Measurements from ENCODE around the gene DEFB113. TPM values are rescaled to one million over a fixed set of nuclear protein-coding genes. Genes with fewer than 3 reads are reported as not detected.

Gene DEFB113
- total RNA-seq, 1 experiment from 2014 or later, result not detected

- no peak for TF ChIP-seq MAX (IDR thresholded peaks at IDR 0.05)
- no peak for TF ChIP-seq JUND (IDR thresholded peaks at IDR 0.05)
- ChIA-PET POLR2A (no interaction called here), CTCF (no interaction called here), RAD21 (ENCODE audit: low non-redundant PET in 1 of 2, low total read pairs in 2 of 2, uncharacterized antibody in 2 of 2, unreplicated experiment in 2 of 2) (no interaction called here)
- no peaks in the 10 kb centered on the region for H3K36me3 ChIP-seq (ENCODE audit: control insufficient read depth in 1 of 2, insufficient read depth in 2 of 2, low read length in 2 of 2)
- DNase-seq (ENCODE audit: low read depth, low spot score) (no peak), ATAC-seq (no peak)
- H3K4me2 ChIP-seq (ENCODE audit: low read length), result no peak overlapping the region
- H3K4me3 ChIP-seq (replicated peaks in 1 of 2; ENCODE audit: low read depth in 1 of 2, low read length in 2 of 2), result no peak overlapping the region
- H3K79me2 ChIP-seq (ENCODE audit: insufficient read depth, low read length), result no peaks in the 10 kb centered on the region
- no peaks in the 10 kb centered on the region for H3K9me3 ChIP-seq (ENCODE audit: control insufficient read depth in 1 of 2, insufficient read depth in 1 of 2, low read depth in 1 of 2, low read length in 2 of 2)
- no peaks in the 10 kb centered on the region for H3K4me1 ChIP-seq (ENCODE audit: control insufficient read depth in 1 of 2, insufficient read depth in 2 of 2, low read length in 2 of 2)
- H3K27ac ChIP-seq (ENCODE audit: low read depth, low read length), result no peak overlapping the region
- H4K20me1 ChIP-seq (ENCODE audit: insufficient read depth), result no peaks in the 10 kb centered on the region
- BruUV-seq (replicated peaks), result no TSS peak
- H2AFZ ChIP-seq (ENCODE audit: low read depth, low read length, poor library complexity, severe bottlenecking), result no peak overlapping the region
- H3K9me2 ChIP-seq (ENCODE audit: insufficient read depth), result no peaks in the 10 kb centered on the region
- no peaks in the 10 kb centered on the region for H3K27me3 ChIP-seq (ENCODE audit: insufficient read depth, low read length)
- H3K9ac ChIP-seq (ENCODE audit: low read length), result no peak overlapping the region
- intact Hi-C loops (cut with micrococcal nuclease), result no loop called here
These were observed 32.4 kb downstream of the DEFB113 start for GRCh38 chr6:49937017-49937416.

- TF ChIP-seq EZH2phosphoT487 (IDR thresholded peaks at IDR 0.05; ENCODE audit: borderline replicate concordance) (no peak), CTCF (IDR thresholded peaks at IDR 0.05 in 2 of 3, conservative IDR thresholded peaks at IDR 0.05 in 1 of 3; ENCODE audit: borderline replicate concordance in 1 of 3, insufficient read depth in 1 of 3, low read depth in 2 of 3, low read length in 2 of 3) (no peak), TCF7L2 (IDR thresholded peaks at IDR 0.05; ENCODE audit: borderline replicate concordance, extremely low read depth, insufficient read depth, insufficient read length) (no peak), ZFX (IDR thresholded peaks at IDR 0.05) (no peak), CBX3 (IDR thresholded peaks at IDR 0.05; ENCODE audit: low read depth) (no peak), RAD21 (IDR thresholded peaks at IDR 0.05; ENCODE audit: low read depth) (no peak), MAX (IDR thresholded peaks at IDR 0.05) (no peak), EGR1 (IDR thresholded peaks at IDR 0.05; ENCODE audit: low read depth) (no peak)
- Histone ChIP-seq H3K9me3 (ENCODE audit: control insufficient read depth in 1 of 2, insufficient read depth in 1 of 2, low read depth in 1 of 2, low read length in 2 of 2) (no peaks in the 10 kb centered on the region), H3K9me2 (ENCODE audit: insufficient read depth) (no peaks in the 10 kb centered on the region), H3K4me1 (ENCODE audit: control insufficient read depth in 1 of 2, insufficient read depth in 2 of 2, low read length in 2 of 2) (no peaks in the 10 kb centered on the region), H3K79me2 (ENCODE audit: insufficient read depth, low read length) (no peaks in the 10 kb centered on the region), H3K27me3 (ENCODE audit: insufficient read depth, low read length) (no peaks in the 10 kb centered on the region), H4K20me1 (ENCODE audit: insufficient read depth) (no peaks in the 10 kb centered on the region), H3K9ac (ENCODE audit: low read length) (no peak overlapping the region), H3K27ac (ENCODE audit: low read depth, low read length) (no peak overlapping the region), H2AFZ (ENCODE audit: low read depth, low read length, poor library complexity, severe bottlenecking) (no peak overlapping the region), H3K36me3 (ENCODE audit: control insufficient read depth in 1 of 2, insufficient read depth in 2 of 2, low read length in 2 of 2) (no peaks in the 10 kb centered on the region), H3K4me2 (ENCODE audit: low read length) (no peak overlapping the region), H3K4me3 (replicated peaks in 1 of 2; ENCODE audit: low read depth in 1 of 2, low read length in 2 of 2) (no peak overlapping the region)
- POLR2A ChIA-PET, result no interaction called here
- RAD21 ChIA-PET (ENCODE audit: low non-redundant PET in 1 of 2, low total read pairs in 2 of 2, uncharacterized antibody in 2 of 2, unreplicated experiment in 2 of 2), result no interaction called here
- CTCF ChIA-PET, result no interaction called here
- no TSS peak for BruUV-seq (replicated peaks)
- DNase-seq (ENCODE audit: low read depth, low spot score) (no peak), ATAC-seq (no peak)
- intact Hi-C loops (cut with micrococcal nuclease), result no loop called here
These were observed 34.0 kb downstream of the DEFB113 start for GRCh38 chr6:49935387-49935786.
